GM18873 (cell line): ENCODE data around the gene ZNF182.
"Not testable (repeated sequence)": the region's sequence is repeated elsewhere in the genome, so short reads cannot be mapped to it uniquely, and the experiment has no call there.

Source experiments
- ATAC-seq: cut with Tn5 transposase; IDR thresholded peaks from one replicate; pipeline ENCODE4 v1.9.1; 2021; ENCODE audit warnings: mild to moderate bottlenecking, moderate library complexity, moderate number of reproducible peaks; ENCODE audit not compliant: unreplicated experiment, low FRiP score

Gene ZNF182

DNA sequence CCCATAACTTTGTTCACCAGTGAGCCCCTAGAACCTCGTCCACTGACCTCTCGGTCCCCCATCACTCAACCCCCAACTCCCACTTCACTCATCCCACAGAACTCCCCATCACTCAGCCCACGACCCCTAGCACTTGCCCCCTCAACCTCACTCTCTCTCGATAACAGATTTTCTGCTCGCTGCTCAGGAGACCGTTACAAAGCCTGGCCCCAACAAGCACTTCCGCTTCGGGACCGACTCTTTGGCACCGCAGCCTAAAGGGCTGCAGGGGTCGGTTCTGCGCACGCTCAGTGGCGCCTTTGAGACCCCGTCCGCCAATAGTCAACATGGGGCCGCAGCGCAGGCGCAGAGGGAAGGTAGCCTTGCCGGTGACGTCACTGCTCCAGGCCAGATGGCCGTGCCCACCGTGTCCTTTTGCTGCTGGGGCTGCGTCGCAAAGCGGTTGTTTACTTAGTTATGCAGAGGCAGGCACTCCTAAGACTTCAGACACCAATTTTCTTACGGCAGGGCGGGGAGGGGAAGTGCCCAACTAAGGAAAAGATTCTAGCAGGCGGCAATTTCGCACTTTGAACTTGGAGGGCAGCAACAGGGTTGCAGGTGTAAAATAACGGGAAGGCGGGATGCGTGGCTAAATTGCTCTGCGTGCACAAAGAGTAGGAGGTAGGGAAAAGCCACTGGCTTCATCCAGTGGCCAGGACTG lies at the start of gene ZNF182:
TSS of gene ZNF182 (minus strand) at position 232 of the 700 bp plus-strand sequence. CDS start 1,380 bp downstream, outside the sequence.
- ATAC-seq = peak; percentile 82

DNA sequence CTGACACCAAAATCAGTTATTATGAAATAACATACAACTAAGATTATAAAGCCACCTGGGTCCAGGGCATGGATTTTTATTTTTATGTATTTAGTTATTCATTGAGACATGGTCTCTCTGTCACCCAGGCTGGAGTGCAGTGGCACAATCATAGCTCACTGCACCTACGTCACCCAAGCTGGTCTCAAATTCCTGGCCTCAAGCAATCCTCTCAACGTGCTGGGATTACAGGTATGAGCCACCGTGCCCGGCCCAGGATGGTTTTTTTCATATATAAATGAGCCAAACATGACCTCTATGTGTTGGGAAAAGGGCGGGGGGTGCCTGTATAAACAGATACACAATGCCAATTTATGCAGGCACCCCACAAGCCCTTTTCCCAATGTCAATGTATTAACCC lies 43.1 kb upstream of the ZNF182 start:
- no peak for ATAC-seq

DNA sequence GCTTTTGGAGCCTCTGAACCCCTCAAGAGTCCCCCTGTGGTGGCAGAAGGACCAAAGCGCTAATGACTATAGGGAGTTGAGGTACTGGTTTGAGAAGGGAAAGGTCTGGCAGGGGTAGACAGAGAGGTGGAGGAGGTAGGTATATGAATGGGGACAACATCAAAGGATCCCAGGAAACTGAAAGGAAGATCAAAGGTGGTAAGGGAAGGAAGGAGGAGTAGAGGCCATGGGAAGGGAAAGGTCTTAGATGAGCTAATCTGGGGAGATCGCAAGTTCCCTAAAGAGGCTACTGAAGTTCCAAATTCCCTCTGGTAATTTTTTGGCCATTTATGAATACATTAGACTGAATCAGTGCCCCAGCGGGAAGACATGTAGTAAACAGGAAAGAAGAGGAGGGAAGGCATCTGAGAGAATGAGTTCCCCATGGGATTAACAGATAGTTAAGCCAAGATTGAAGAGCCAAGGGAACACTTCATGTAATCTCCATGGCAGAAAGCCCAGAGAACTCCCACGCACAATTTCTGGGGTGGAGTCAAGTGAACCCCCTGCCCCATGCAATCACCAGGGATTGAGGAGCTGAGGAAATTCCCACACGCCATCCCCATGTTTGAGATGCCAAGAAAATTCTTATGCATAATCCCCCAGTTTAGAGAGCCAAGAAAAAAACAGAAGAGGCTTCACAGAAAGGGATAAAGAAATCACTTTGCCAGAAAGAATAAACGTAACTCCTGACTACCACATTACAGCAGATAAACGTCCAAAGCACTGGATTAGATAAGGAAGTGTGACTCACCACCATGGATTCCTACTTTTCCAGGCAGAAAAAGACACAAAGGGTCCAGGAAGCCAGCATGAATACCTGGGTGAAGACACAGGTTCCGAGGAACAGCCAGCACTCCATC lies 41.9 kb upstream of the ZNF182 start:
- no peak for ATAC-seq

DNA sequence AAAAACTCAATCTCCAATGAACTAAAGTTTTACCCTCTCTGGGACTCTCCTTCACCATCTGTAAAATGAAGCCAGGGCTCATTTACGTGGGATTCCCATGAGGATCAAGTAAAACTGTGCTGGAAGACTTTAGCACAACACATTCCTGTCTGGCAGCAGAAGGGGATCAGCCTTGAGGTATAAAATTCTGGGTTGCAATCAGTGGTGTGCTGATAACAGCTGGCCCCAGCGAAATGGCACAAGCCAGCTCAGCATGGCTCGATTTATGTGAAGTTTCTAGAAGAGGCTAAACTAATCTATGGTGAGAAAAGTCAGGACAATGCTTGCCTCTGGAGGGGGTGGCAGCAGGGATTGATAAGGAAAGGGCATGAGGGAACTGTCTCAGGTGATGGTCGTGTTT lies 39.3 kb upstream of the ZNF182 start:
- ATAC-seq = no peak

DNA sequence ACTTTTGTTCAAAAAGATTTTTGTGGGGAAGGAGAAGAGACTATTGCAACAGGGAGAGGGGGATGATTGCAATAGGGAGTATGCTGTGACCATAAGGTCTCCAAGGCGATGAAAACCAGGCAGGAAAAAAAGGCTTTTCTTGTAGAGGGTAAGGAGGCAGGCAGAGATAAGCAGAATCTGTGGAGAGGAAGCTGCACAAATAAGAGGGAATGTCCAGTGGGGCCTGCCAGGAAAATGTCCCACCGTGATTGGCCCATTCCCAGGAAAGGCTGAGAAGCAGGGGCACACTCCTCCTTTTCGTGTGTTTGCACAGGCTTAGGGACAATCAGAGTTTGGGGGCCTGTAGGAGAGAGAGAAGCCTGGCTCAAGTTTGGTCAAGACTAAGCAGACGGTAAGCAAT lies 32.1 kb upstream of the ZNF182 start:
- no peak for ATAC-seq

DNA sequence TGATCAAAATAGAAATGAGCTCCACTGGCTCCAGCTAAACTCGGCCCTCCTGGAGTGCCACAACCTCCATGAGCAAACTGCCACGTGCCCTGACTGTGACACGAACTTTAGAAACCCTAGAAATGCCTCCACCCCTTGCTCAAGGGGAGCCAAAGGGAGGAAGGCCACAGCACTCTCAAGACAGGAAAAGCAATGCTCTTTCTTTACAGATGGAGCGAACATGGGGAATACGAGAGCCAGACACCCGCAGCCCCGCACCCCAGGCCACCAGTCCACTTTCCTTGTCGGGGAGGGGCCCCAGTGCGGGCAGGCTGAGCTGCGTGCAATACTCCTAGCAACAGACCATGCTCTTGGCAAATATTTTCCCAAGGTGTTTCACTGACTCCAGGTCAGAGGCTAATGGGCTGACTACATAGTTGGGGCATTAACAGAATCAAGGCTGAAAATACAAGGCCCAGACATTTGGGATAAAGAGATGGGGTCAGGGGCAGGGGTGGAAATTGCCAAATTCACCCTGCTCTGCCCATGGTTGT lies 26.9 kb upstream of the ZNF182 start:
- ATAC-seq = not testable (repeated sequence)

DNA sequence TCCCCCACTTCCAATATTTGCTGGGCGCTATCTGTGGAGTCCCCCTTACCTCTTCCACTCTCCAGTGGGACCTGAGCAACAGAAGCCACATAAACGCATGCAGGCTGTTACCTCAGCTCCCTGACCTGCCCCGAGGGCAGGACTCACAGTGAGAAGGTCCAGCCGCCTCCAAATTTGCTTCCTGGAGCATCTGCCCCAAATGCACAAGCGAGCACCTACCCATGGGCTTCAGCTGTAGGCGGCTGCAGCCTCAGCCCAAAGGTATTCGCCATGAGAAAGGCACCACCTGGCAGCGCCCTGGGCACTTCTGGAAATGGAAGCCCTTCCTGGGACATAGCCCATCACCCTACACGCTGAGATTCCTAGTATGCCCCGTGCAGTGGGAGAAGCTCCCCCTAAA lies 26.4 kb upstream of the ZNF182 start:
- no peak for ATAC-seq

DNA sequence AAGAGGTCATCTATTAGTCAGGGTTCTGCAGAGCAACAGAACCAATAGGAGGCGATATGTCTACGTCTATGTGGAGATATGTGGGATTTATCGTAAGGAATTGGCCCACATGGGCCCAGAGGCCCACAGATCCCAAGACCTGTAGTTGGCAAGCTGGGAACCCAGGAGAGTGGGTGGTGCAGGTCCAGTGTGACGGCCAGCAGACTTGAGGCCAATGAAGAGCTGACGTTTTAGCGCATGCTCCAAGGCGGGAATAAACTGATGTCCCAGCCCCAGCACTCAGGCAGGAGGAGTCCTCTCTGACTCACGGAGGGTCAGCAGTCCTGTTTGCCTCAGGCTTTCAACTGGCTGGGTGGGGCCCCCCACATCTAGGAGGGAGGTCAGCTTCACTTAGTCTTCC lies 24.3 kb upstream of the ZNF182 start:
- ATAC-seq = no peak

DNA sequence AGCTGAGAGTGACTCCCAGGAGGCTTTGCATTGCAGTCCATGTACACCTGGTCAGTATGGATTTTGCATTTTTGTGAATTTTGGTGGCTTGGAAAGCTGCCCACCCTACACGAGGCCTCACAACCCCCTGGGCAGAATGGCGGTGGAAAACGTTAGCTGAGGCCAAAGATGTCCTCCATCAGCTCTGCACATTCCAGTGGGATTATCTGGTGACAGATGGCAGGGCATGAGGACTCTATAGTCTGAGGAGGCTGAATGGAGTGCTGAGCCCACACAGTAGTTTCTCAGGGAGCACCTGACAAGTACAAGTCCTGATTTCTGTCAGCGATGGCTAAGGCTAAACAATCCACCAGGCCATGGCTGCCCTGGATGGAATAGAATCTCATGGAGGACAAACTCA lies 23.8 kb upstream of the ZNF182 start:
- ATAC-seq = not testable (repeated sequence)

DNA sequence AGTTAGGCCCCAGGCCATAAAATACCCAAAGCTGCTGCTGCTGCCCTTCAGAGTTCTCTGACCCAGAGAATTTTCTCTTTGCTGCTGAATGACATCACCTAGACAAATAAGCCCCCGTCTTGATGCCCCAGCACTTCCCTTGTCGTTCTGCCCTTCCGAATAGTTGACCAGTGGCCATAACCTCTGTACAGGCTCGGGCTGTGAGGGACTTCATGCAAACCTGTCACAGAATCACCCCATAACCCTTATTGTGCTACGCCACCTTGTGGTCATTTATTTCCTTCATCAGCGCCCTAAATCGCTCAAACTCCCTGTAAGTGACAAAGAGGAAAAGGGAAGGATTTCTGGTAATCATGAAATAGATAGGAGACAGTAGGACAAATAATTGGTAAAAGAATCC lies 21.8 kb upstream of the ZNF182 start:
- ATAC-seq = no peak

DNA sequence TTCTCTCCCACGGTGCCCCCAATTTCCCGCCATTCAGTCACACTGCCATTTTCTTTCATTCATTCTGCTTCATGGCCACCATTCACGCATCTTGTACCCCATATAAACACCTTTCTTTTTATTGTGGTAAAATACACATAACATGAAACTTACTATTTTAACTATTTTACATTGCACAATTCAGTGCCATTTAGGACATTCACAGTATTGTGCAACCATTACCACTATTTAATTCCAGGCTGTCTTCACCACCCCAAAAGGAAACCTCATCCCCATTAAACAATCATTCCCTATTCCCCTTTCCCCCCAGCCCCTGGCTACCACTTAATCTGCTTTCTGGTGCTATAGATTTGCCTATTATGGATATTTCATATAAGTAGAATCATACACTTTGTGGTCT lies 18.9 kb upstream of the ZNF182 start:
- no peak for ATAC-seq

DNA sequence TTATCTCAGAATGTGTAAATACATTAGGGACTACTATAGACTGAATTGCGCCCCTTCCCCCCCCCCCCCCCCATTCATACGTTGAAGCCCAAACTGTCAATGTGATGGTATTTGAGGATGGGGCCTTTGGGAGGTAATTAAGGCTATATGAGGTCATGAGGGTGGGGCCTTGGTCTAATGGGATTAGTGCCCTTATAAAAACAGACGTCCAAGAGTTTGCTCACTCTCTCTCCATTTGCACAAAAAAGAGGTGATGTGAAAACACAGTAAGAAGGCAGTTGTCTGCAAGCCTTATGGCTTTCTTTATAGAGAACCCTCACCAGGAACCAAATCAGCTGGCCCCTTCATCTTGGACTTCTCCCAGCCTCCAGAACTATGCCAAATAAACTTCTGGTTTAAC lies 18.3 kb upstream of the ZNF182 start:
- ATAC-seq = no peak

DNA sequence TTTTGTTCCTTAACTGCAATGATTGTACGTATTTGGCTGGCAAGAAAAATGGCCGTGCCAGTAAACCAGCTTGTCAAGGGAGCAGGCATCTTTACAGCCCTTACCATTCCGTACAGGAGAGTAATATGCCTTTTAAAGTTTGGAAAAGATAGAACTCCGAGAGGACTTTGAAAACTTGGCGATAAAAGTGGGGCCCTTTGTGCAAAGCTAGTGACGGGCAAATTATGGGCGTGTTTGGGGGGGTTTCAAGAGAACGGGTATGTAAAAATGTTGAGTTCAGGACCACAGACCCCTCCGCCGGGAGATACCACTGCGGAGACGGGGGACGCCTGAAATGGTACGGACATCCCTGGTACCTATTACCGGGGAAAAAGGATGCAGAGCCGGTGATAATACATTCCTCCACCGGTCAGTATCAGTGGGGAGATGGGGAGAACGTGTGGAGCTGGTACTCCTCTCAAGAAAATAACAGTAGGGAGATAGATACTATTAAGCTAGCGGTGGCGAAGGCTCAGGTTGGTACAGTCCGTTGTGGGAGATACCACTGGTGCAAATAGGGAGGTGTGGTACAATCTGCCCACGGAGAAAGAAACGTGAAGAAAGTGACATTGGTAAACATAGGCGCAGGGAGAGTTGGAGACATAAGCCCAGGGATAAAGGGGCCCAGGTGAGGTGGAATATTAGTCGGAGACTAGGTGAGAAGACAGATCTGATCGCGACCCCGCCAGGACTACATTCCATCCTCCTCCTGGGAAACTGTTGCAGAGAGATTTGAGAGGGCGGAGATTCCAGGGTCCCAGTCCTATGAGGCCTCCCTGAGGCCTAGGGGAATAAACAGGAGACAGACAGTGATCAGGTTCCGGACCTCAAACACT lies 17.5 kb upstream of the ZNF182 start:
- ATAC-seq = no peak

DNA sequence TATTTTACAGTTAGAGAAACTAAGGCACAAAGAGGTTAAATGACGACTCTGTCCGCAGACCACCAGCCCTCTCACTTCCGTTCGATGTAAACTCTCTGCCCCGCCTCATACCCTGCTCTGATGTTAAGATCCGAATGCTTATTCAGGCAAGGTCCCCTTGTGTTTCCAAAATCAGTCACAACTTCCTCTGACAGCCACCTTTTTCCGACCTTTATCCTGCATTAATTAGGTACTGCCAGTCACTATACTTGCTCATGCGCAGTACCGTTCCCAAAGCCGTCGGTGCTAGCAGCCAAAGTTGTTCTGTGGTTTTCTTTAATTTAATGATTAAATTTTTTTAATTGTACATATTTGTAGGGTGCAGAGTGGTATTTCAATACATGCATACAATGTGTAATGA lies 16.7 kb upstream of the ZNF182 start:
- not testable (repeated sequence) for ATAC-seq

DNA sequence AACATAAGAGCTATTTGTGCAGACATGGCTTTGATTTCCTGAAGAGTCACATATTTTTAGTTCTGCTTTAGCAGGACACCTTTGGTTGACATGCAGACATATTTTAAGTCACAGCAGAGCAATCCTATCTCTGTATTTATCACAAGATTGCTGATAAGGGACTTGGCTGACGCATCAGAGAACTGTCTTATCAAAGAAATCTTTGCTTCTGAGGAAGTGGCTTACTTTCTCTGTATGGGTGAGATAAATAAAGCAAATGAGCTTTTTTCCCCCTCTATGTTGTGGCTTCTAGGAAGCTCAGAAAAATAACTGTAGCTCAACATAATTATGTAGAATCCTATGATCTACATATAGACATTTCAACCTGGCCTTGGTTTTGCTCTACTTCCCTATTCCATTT lies 16.1 kb upstream of the ZNF182 start:
- ATAC-seq = not testable (repeated sequence)

DNA sequence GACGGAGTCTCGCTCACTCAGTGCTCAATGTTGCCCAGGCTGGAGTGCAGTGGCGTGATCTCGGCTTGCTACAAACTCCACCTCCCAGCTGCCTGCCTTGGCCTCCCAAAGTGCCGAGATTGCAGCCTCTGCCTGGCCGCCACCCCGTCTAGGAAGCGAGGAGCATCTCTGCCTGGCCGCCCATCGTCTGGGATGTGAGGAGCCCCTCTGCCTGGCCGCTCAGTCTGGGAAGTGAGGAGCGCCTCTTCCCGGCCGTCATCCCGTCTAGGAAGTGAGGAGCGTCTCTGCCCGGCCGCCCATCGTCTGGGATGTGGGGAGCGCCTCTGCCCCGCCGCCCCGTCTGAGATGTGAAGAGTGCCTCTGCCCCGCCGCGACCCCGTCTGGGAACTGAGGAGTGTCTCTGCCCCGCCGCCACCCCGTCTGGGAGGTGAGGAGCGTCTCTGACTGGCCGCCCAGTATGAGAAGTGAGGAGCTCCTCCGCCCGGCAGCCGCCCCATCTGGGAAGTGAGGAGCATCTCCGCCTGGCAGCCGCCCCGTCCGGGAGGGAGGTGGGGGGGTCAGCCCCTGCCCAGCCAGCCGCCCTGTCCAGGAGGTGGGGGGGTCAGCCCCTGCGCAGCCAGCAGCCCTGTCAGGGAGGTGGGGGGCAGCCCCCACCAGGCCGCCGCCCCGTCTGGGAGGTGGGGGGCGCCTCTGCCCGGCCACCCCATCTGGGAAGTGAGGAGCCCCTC lies 13.0 kb upstream of the ZNF182 start:
- ATAC-seq = not testable (repeated sequence)

DNA sequence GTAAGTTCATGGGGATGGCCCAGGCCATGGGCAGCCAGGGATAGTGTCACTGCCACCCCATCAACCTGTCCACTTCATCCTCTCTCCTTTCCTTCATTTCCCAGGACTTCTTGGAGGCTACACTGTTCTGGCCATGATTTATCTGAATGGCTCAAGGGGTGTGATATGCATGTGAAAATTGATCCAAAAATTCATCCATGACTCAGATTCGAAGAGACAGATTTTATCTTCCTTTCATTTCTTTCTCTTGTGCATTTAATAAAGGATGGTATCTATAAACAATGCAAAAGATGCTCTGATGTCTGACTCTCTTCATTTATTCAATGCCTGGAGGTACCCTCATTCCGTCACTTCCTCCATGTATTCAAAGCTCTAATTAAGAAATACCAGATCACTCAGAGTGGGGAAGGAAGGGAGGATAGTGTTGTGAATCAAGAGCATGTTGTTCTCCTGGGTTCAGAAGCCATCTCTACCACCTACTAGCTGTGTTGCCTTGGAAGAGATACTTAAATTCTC lies 5.7 kb upstream of the ZNF182 start:
- not testable (repeated sequence) for ATAC-seq

DNA sequence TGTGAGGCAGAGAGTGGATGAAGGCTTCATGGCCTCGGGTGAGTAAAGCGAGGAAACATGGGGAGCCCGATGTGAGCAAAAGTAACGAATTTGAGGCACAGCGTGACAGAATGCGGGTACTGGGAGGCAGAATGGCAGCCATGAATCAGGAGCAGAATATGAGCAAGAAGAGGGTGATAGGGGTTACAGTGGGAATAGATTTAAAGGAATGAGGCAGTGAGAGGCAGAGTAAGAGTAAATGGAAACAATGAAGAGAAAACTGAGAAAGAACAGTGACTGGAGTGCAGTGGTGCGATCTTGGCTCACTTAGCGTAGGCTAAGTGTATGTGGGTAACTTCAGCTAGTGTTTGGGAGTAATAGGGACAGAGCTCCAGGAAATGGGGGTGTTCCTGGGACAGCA lies 2.9 kb upstream of the ZNF182 start, which contains the start of gene SPACA5:
TSS of gene SPACA5 (plus strand) at position 301 of the 400 bp plus-strand sequence. CDS start 815 bp downstream, outside the sequence.
- ATAC-seq = not testable (repeated sequence)

DNA sequence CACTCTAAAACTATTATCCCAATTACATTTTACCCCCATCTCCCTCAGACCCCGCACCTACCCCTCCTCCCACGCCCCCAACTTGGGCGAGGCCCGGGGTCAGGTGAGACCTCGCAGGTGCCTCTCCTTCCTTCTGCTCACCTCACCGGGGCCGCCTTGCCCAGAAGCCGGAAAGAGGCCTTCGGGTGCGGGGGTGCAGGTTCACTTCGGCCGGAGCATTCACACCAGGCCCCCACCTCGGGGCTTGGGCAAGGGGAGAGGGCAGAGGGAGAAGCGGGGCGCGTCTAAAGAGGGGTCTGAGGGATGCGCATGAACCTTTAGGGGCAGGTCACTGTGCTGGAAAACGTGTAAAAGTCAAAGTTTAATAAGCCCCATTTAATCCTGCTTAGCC lies 427 bp downstream of the ZNF182 start:
- no peak for ATAC-seq
